H7 (cell line): Measurements from ENCODE around the gene IFITM5. TPM values are rescaled to one million over a fixed set of nuclear protein-coding genes. Genes with fewer than 3 reads are reported as not detected.

Source experiments
- DNase-seq: peaks from one replicate; pipeline ENCODE4 v3.0.0; 2012
- H3K27me3 ChIP-seq: 2 replicates; pipeline ENCODE4 v1.6.0; 2011; ENCODE audit warnings: mild to moderate bottlenecking, low read length; ENCODE audit not compliant: control insufficient read depth, insufficient read depth
- H3K36me3 ChIP-seq: replicated peaks from 2 replicates; pipeline ENCODE4 v1.5.1; 2011; ENCODE audit warnings: low read length; ENCODE audit not compliant: control insufficient read depth, insufficient read depth
- H3K4me3 ChIP-seq: 2 replicates; pipeline ENCODE4 v1.5.1; 2011; ENCODE audit warnings: low read depth, mild to moderate bottlenecking, control low read depth, low read length, moderate library complexity; ENCODE audit not compliant: insufficient read depth
- total RNA-seq: library from RNA; depleted of rRNA; stranded (reverse); fragments of >200 nt; shearing (Covaris generic); gene quantifications from 2 replicates; pipeline ENCODE4 v1.2.3, GENCODE V29; 2014

IFITM5 gene
- total RNA-seq, 1 experiment from 2014 or later: not detected

GRCh38 chr11:266676-267439 is 32.5 kb downstream of the IFITM5 start:
- peak; percentile 80 for DNase-seq

GRCh38 chr11:261624-262023 is 37.7 kb downstream of the IFITM5 start:
- Histone ChIP-seq H3K4me3 (no peak overlapping the region), H3K36me3 (no peaks in the 10 kb centered on the region), H3K27me3 (no peaks in the 10 kb centered on the region)
- no peak for DNase-seq

More at GRCh38 chr11:266676-267439, 32.5 kb downstream of the IFITM5 start:
- no peak overlapping the region for H3K4me3 ChIP-seq
- no peaks in the 10 kb centered on the region for H3K27me3 ChIP-seq
- no peaks in the 10 kb centered on the region for H3K36me3 ChIP-seq

GRCh38 chr11:259413-259812 is 39.9 kb downstream of the IFITM5 start:
- H3K4me3 ChIP-seq: no peak overlapping the region
- H3K27me3 ChIP-seq: no peaks in the 10 kb centered on the region
- no peak for DNase-seq
- H3K36me3 ChIP-seq: no peaks in the 10 kb centered on the region

GRCh38 chr11:257766-258493 is 41.4 kb downstream of the IFITM5 start:
- H3K4me3 ChIP-seq: no peak overlapping the region
- DNase-seq: no peak
- H3K36me3 ChIP-seq: peaks cover 3% of the 10 kb centered on the region
- no peaks in the 10 kb centered on the region for H3K27me3 ChIP-seq

GRCh38 chr11:256952-257737 is 42.2 kb downstream of the IFITM5 start:
- no peak overlapping the region for H3K4me3 ChIP-seq
- H3K27me3 ChIP-seq: no peaks in the 10 kb centered on the region
- DNase-seq: no peak
- peaks cover 6% of the 10 kb centered on the region for H3K36me3 ChIP-seq

- Histone ChIP-seq H3K27me3 (no peaks in the 10 kb centered on the region), H3K4me3 (no peak overlapping the region), H3K36me3 (peaks cover 14% of the 10 kb centered on the region)
- DNase-seq: no peak
These were observed 43.5 kb downstream of the IFITM5 start for GRCh38 chr11:255816-256215.

GRCh38 chr11:255176-255575 is 44.1 kb downstream of the IFITM5 start:
- Histone ChIP-seq H3K36me3 (peaks cover 14% of the 10 kb centered on the region), H3K27me3 (no peaks in the 10 kb centered on the region), H3K4me3 (no peak overlapping the region)
- no peak for DNase-seq

- no peak for DNase-seq
- Histone ChIP-seq H3K4me3 (no peak overlapping the region), H3K36me3 (peaks cover 19% of the 10 kb centered on the region), H3K27me3 (no peaks in the 10 kb centered on the region)
These were observed 45.4 kb downstream of the IFITM5 start for GRCh38 chr11:253886-254270.

GRCh38 chr11:253160-253885 is 46.0 kb downstream of the IFITM5 start:
- Histone ChIP-seq H3K27me3 (no peaks in the 10 kb centered on the region), H3K36me3 (peaks cover 22% of the 10 kb centered on the region), H3K4me3 (no peak overlapping the region)
- DNase-seq: no peak

GRCh38 chr11:252666-253065 is 46.7 kb downstream of the IFITM5 start:
- Histone ChIP-seq H3K4me3 (no peak overlapping the region), H3K27me3 (no peaks in the 10 kb centered on the region), H3K36me3 (peaks cover 24% of the 10 kb centered on the region)
- DNase-seq: no peak

GRCh38 chr11:251550-251949 is 47.8 kb downstream of the IFITM5 start:
- Histone ChIP-seq H3K36me3 (peaks cover 28% of the 10 kb centered on the region), H3K27me3 (no peaks in the 10 kb centered on the region), H3K4me3 (no peak overlapping the region)
- no peak for DNase-seq

- H3K27me3 ChIP-seq: no peaks in the 10 kb centered on the region
- peak; percentile 83 for DNase-seq
- H3K36me3 ChIP-seq: peaks cover 28% of the 10 kb centered on the region
- no peak overlapping the region for H3K4me3 ChIP-seq
These were observed 48.5 kb downstream of the IFITM5 start for GRCh38 chr11:250740-251299.

GRCh38 chr11:250274-250673 is 49.1 kb downstream of the IFITM5 start:
- DNase-seq: no peak
- no peak overlapping the region for H3K4me3 ChIP-seq
- H3K36me3 ChIP-seq: peaks cover 30% of the 10 kb centered on the region
- no peaks in the 10 kb centered on the region for H3K27me3 ChIP-seq

- Histone ChIP-seq H3K36me3 (peaks cover 35% of the 10 kb centered on the region), H3K4me3 (no peak overlapping the region), H3K27me3 (no peaks in the 10 kb centered on the region)
- DNase-seq: no peak
These were observed 50.3 kb downstream of the IFITM5 start for GRCh38 chr11:249062-249461.
